GM23248 (cell line): ENCODE measurements around the gene ZSCAN18. TPM values are rescaled to one million over a fixed set of nuclear protein-coding genes. Genes with fewer than 3 reads are reported as not detected.

Experiments used
- DNase-seq: peaks from one replicate; pipeline ENCODE4 v3.0.0-alpha.2; 2015
- H2AFZ ChIP-seq: fragments of 200-600 bp; sonication (generic); 2 replicates; pipeline ENCODE4 v1.6.1; 2016; ENCODE audit warnings: antibody characterized with exemption
- H3F3A ChIP-seq: fragments of 200-600 bp; sonication (generic); 2 replicates; pipeline ENCODE4 v1.6.1; 2016; ENCODE audit warnings: mild to moderate bottlenecking, antibody characterized with exemption, mixed run types; ENCODE audit not compliant: insufficient read depth
- H3K27ac ChIP-seq: fragments of 200-600 bp; sonication (generic); 2 replicates; pipeline ENCODE4 v1.5.1; 2016; ENCODE audit warnings: mild to moderate bottlenecking
- H3K27me3 ChIP-seq: fragments of 200-600 bp; sonication (generic); replicated peaks from 2 replicates; pipeline ENCODE4 v1.6.1; 2016; ENCODE audit warnings: mild to moderate bottlenecking; ENCODE audit not compliant: insufficient read depth
- H3K36me3 ChIP-seq: fragments of 200-600 bp; sonication (generic); 2 replicates; pipeline ENCODE4 v1.6.1; 2016; ENCODE audit warnings: low read depth, mild to moderate bottlenecking
- H3K4me1 ChIP-seq: fragments of 200-600 bp; sonication (generic); 2 replicates; pipeline ENCODE4 v1.6.1; 2016; ENCODE audit warnings: mild to moderate bottlenecking; ENCODE audit not compliant: insufficient read depth
- H3K4me2 ChIP-seq: fragments of 200-600 bp; sonication (generic); one replicate; pipeline ENCODE4 v1.6.1; 2016; ENCODE audit warnings: mild to moderate bottlenecking; ENCODE audit not compliant: unreplicated experiment
- H3K4me3 ChIP-seq: fragments of 200-600 bp; sonication (generic); 2 replicates; pipeline ENCODE4 v1.5.1; 2016; ENCODE audit warnings: mild to moderate bottlenecking
- H3K79me2 ChIP-seq: fragments of 200-600 bp; sonication (generic); 2 replicates; pipeline ENCODE4 v1.6.1; 2016; ENCODE audit warnings: mild to moderate bottlenecking; ENCODE audit not compliant: insufficient read depth
- H3K9ac ChIP-seq: fragments of 200-600 bp; sonication (generic); 2 replicates; pipeline ENCODE4 v1.6.1; 2016; ENCODE audit warnings: mild to moderate bottlenecking
- H3K9me2 ChIP-seq: fragments of 200-600 bp; sonication (generic); 2 replicates; pipeline ENCODE4 v1.6.1; 2016; ENCODE audit warnings: mixed run types, mild to moderate bottlenecking, moderate library complexity; ENCODE audit not compliant: insufficient read depth
- H3K9me3 ChIP-seq: fragments of 200-600 bp; sonication (generic); one replicate; pipeline ENCODE4 v1.6.1; 2017; ENCODE audit warnings: low read depth
- H4K20me1 ChIP-seq: fragments of 200-600 bp; sonication (generic); 2 replicates; pipeline ENCODE4 v1.6.0; 2016; ENCODE audit not compliant: insufficient read depth
- EZH2 ChIP-seq: fragments of 200-600 bp; sonication (generic); IDR thresholded peaks from 2 replicates; pipeline ENCODE4 v1.6.1; 2018; ENCODE audit warnings: antibody characterized with exemption, mild to moderate bottlenecking; ENCODE audit not compliant: insufficient read depth, poor library complexity, severe bottlenecking
- EZH2phosphoT487 ChIP-seq: fragments of 200-600 bp; sonication (generic); IDR thresholded peaks from 2 replicates; pipeline ENCODE4 v1.6.1; 2018; ENCODE audit warnings: antibody characterized with exemption, moderate library complexity, mild to moderate bottlenecking, low read depth; ENCODE audit not compliant: insufficient read depth
- WGBS, 2 experiments: methylation state at CpG; one replicate each; pipeline ENCODE4 v1.1.6; 2015 to 2017; ENCODE audit warnings: low lambda C conversion rate in 2 of 2, low coverage in 1 of 2; ENCODE audit errors: missing lambda C conversion rate in 2 of 2; 5-methylcytosine and 5-hydroxymethylcytosine counted together
- in situ Hi-C: fragments of 300-500 bp; cut with MboI; formaldehyde crosslinking; loops from 2 replicates; pipeline ENCODE4 v1.15.0; 2020
- polyA plus RNA-seq: library from polyadenylated mRNA; unstranded; fragments of >200 nt; fragmentation: Nextera tagmentation; extraction: Ambion mirVana; gene quantifications from 2 replicates; pipeline ENCODE4 v1.2.1, GENCODE V29; 2016
- total RNA-seq: library from RNA; depleted of rRNA; stranded (reverse); fragments of >200 nt; shearing (Covaris generic); gene quantifications from 2 replicates; pipeline ENCODE4 v1.2.3, GENCODE V29; 2014

Gene ZSCAN18
- total and polyA plus RNA-seq, 2 experiments from 2014 or later = 19.0 to 52.6 TPM

GRCh38 chr19:58059003-58059670 is 38.9 kb downstream of the ZSCAN18 start, which contains the start of gene ZNF135:
TSS of gene ZNF135 (plus strand) at chr19:58059282. CDS start at chr19:58060003, 721 bp downstream.
- no peaks in the 10 kb centered on the region for H3K9me3 ChIP-seq

GRCh38 chr19:58058467-58058866 is 39.6 kb downstream of the ZSCAN18 start:
- peak overlapping the region; percentile 77 for H3K4me2 ChIP-seq
- in situ Hi-C loops = no loop called here
- no peaks in the 10 kb centered on the region for H3K27me3 ChIP-seq
- H4K20me1 ChIP-seq = no peaks in the 10 kb centered on the region
- H3K4me1 ChIP-seq = no peaks in the 10 kb centered on the region
- H3K9ac ChIP-seq = peak overlapping the region; percentile 85
- 76 to 82% methylated on average over 13 of the region's 13 CpGs for WGBS, 2 experiments
- H3K4me3 ChIP-seq = peak overlapping the region; percentile 71
- H2AFZ ChIP-seq = peak overlapping the region; percentile 97
- no peak for DNase-seq
- TF ChIP-seq EZH2phosphoT487 = no peak
- TF ChIP-seq EZH2 = no peak
- peak overlapping the region; percentile 71 for H3K27ac ChIP-seq
- H3K79me2 ChIP-seq = no peaks in the 10 kb centered on the region
- no peaks in the 10 kb centered on the region for H3F3A ChIP-seq
- no peaks in the 10 kb centered on the region for H3K36me3 ChIP-seq
- no peaks in the 10 kb centered on the region for H3K9me3 ChIP-seq
- H3K9me2 ChIP-seq = no peaks in the 10 kb centered on the region

More at GRCh38 chr19:58059003-58059670, 38.9 kb downstream of the ZSCAN18 start, which contains the start of gene ZNF135:
- H3K4me2 ChIP-seq = peak within 1 kb of the TSS; percentile 77
- no peaks in the 10 kb centered on the region for H3K79me2 ChIP-seq
- no peaks in the 10 kb centered on the region for H3K9me2 ChIP-seq
- H3K4me3 ChIP-seq = peak within 1 kb of the TSS; percentile 71
- peak within 1 kb of the TSS; percentile 97 for H2AFZ ChIP-seq
- 0 out of 2 replicates have a peak, but pooled peaks cover under 1% of the 10 kb centered on the region for H3K36me3 ChIP-seq
- H3K4me1 ChIP-seq = no peaks in the 10 kb centered on the region
- DNase-seq = peak; percentile 95
- H3K27me3 ChIP-seq = no peaks in the 10 kb centered on the region
- WGBS, 2 experiments = 1 to 4% methylated on average over 29 to 56 of the region's 62 CpGs
- H3K9ac ChIP-seq = peak within 1 kb of the TSS; percentile 85
- no peaks in the 10 kb centered on the region for H3F3A ChIP-seq
- H4K20me1 ChIP-seq = no peaks in the 10 kb centered on the region
- in situ Hi-C loops = no loop called here
- peak within 1 kb of the TSS; percentile 71 for H3K27ac ChIP-seq
- TF ChIP-seq EZH2phosphoT487 (no peak), EZH2 (no peak)

DNA sequence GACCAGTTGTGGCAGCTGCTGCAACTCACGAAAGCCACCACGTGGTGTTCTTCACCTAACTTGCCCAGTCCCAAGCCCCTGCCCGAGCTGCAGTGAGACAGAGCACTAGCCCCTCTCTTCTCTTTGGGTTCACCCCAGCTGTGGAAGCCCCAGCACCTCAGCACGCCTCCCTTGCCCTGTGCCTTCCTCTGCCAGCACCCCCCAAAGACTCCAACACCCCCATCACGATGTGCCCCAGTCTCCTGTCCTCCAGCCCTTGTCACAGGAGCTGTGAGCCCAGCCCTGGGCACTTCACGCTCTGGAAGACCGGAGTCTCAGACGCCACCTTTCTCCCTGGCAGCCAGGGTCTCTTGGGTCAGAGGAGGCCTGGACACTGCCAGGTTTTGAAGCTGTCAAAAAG is 41.2 kb downstream of the ZSCAN18 start:
- in situ Hi-C loops = no loop called here

GRCh38 chr19:58056261-58056660 is 41.8 kb downstream of the ZSCAN18 start:
- no peaks in the 10 kb centered on the region for H3K27me3 ChIP-seq
- WGBS, 2 experiments = 49 to 50% methylated on average over 7 to 8 of the region's 8 CpGs
- no peak overlapping the region for H3K4me2 ChIP-seq
- TF ChIP-seq EZH2phosphoT487 = no peak
- no peak for TF ChIP-seq EZH2
- no peak for DNase-seq
- H2AFZ ChIP-seq = no peak overlapping the region
- H3K9me2 ChIP-seq = no peaks in the 10 kb centered on the region
- in situ Hi-C loops = no loop called here
- no peaks in the 10 kb centered on the region for H3K4me1 ChIP-seq
- H3K27ac ChIP-seq = no peak overlapping the region
- H3K9ac ChIP-seq = no peak overlapping the region
- no peaks in the 10 kb centered on the region for H3F3A ChIP-seq
- H3K79me2 ChIP-seq = no peaks in the 10 kb centered on the region
- no peaks in the 10 kb centered on the region for H4K20me1 ChIP-seq
- no peak overlapping the region for H3K4me3 ChIP-seq
- H3K9me3 ChIP-seq = no peaks in the 10 kb centered on the region
- no peaks in the 10 kb centered on the region for H3K36me3 ChIP-seq

More for the DNA sequence above, 41.2 kb downstream of the ZSCAN18 start:
- Histone ChIP-seq H3K4me2 (no peak overlapping the region), H3F3A (no peaks in the 10 kb centered on the region), H3K4me1 (no peaks in the 10 kb centered on the region), H3K9me2 (no peaks in the 10 kb centered on the region), H3K4me3 (no peak overlapping the region), H3K36me3 (no peaks in the 10 kb centered on the region), H3K27ac (no peak overlapping the region), H3K27me3 (no peaks in the 10 kb centered on the region), H2AFZ (no peak overlapping the region), H3K79me2 (no peaks in the 10 kb centered on the region), H3K9ac (no peak overlapping the region), H3K9me3 (no peaks in the 10 kb centered on the region), H4K20me1 (no peaks in the 10 kb centered on the region)
- TF ChIP-seq EZH2phosphoT487 (no peak), EZH2 (no peak)
- 54 to 69% methylated on average over 8 of the region's 8 CpGs for whole genome bisulfite sequencing, 2 experiments
- DNase-seq = no peak
